Gastrocnemius medialis (tissue), 4 donors: ENCODE data around the gene CLDN7. TPM values are rescaled to one million over a fixed set of nuclear protein-coding genes. Genes with fewer than 3 reads are reported as not detected.

ENCODE experiments used
- ATAC-seq, 2 donors: fragments of 150-250 bp; one replicate each; pipeline ENCODE4 v1.9.1; 2016
- DNase-seq, 2 donors: peaks; one replicate each; pipeline ENCODE4 v3.0.0-alpha.2; 2019
- H3K27ac ChIP-seq, 4 donors: fragments of 200-600 bp; sonication (generic); 1 replicate in 1 of 4; 2 replicates in 3 of 4; pipeline ENCODE4 v1.5.1; 2016 to 2018; ENCODE audit warnings: mild to moderate bottlenecking in 2 of 4, moderate library complexity in 1 of 4
- H3K27me3 ChIP-seq, 3 donors: fragments of 200-600 bp; sonication (generic) in 2 of 3; 1 replicate in 1 of 3; 2 replicates in 2 of 3; pipeline versions ENCODE4 v1.5.1 to v1.6.0; 2016 to 2019; ENCODE audit warnings: mild to moderate bottlenecking in 1 of 3, moderate library complexity in 1 of 3
- H3K36me3 ChIP-seq, 2 donors: fragments of 200-600 bp; sonication (generic) in 1 of 2; one replicate each; pipeline ENCODE4 v1.5.1; 2017 to 2018
- H3K4me1 ChIP-seq, 2 donors: fragments of 200-600 bp; sonication (generic) in 1 of 2; one replicate each; pipeline ENCODE4 v1.5.1; 2016 to 2017; ENCODE audit warnings: mild to moderate bottlenecking in 2 of 2
- H3K4me3 ChIP-seq, 4 donors: fragments of 200-600 bp; sonication (generic) in 3 of 4; 1 replicate in 1 of 4; 2 replicates in 3 of 4; pipeline ENCODE4 v1.5.1; 2016 to 2019; ENCODE audit warnings: mild to moderate bottlenecking in 2 of 4
- H3K9me3 ChIP-seq, 3 donors: fragments of 200-600 bp; sonication (generic) in 2 of 3; 1 replicate in 1 of 3; 2 replicates in 2 of 3; pipeline ENCODE4 v1.5.1; 2016 to 2019
- POLR2A ChIP-seq, 2 donors: fragments of 450-650 bp; IDR thresholded peaks; one replicate each; pipeline ENCODE4 v1.6.1; 2017; ENCODE audit warnings: antibody characterized with exemption in 2 of 2, mild to moderate bottlenecking in 2 of 2, moderate library complexity in 2 of 2
- in situ Hi-C, 4 donors: fragments of 200-750 bp; cut with MboI; loops; one replicate each; pipeline versions ENCODE4 v1.15.0 to v1.8.0; 2017; ENCODE audit warnings: low sequenced_read_pairs in 4 of 4
- intact Hi-C: fragments of 100-400 bp; cut with DNase I; formaldehyde crosslinking; loops from one replicate; pipeline ENCODE4 v1.15.1; 2023; ENCODE audit warnings: low total_unique reads
- total RNA-seq, 4 donors: library from RNA; depleted of rRNA; stranded (reverse); fragments of >200 nt; gene quantifications; one replicate each; pipeline versions ENCODE4 v1.1.0 to v1.2.3, GENCODE V29; 2016
- TF ChIP-seq, protein P1 (sequence below), 5 experiments: fragments of 450-650 bp in 3 of 5; fragments of 200-600 bp in 2 of 5; sonication (generic) in 2 of 5; IDR thresholded peaks in 4 of 5; conservative IDR thresholded peaks in 1 of 5; 1 replicate in 4 of 5; 2 replicates in 1 of 5; pipeline ENCODE4 v1.5.1; 2016 to 2019; ENCODE audit warnings: antibody characterized with exemption in 5 of 5, mild to moderate bottlenecking in 3 of 5, moderate library complexity in 3 of 5

Gene CLDN7
- total RNA-seq, 4 donors from 2014 or later, result 0.46 to 5.1 TPM; not detected in 2

GRCh38 chr17:7222972-7223292, 39.3 kb downstream of the CLDN7 start:
- Histone ChIP-seq H3K9me3 (no peaks in the 10 kb centered on the region), H3K27me3 (no peaks in the 10 kb centered on the region), H3K36me3 (peaks cover 0 to 70% of the 10 kb centered on the region in 2 donors), H3K27ac (peak overlapping the region in 1 of 4 donors; percentile 99), H3K4me3 (no peak overlapping the region), H3K4me1 (peaks cover 37 to 50% of the 10 kb centered on the region in 2 donors)
- in situ Hi-C loops (no loop called here), intact Hi-C loops (no loop called here)
- ATAC-seq (no peak), DNase-seq (no peak)
- TF ChIP-seq, protein P1, sequence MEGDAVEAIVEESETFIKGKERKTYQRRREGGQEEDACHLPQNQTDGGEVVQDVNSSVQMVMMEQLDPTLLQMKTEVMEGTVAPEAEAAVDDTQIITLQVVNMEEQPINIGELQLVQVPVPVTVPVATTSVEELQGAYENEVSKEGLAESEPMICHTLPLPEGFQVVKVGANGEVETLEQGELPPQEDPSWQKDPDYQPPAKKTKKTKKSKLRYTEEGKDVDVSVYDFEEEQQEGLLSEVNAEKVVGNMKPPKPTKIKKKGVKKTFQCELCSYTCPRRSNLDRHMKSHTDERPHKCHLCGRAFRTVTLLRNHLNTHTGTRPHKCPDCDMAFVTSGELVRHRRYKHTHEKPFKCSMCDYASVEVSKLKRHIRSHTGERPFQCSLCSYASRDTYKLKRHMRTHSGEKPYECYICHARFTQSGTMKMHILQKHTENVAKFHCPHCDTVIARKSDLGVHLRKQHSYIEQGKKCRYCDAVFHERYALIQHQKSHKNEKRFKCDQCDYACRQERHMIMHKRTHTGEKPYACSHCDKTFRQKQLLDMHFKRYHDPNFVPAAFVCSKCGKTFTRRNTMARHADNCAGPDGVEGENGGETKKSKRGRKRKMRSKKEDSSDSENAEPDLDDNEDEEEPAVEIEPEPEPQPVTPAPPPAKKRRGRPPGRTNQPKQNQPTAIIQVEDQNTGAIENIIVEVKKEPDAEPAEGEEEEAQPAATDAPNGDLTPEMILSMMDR (IDR thresholded peaks at IDR 0.05 in 4 of 5, conservative IDR thresholded peaks at IDR 0.05 in 1 of 5), result no peak
- TF ChIP-seq POLR2A (IDR thresholded peaks at IDR 0.05), result no peak

DNA sequence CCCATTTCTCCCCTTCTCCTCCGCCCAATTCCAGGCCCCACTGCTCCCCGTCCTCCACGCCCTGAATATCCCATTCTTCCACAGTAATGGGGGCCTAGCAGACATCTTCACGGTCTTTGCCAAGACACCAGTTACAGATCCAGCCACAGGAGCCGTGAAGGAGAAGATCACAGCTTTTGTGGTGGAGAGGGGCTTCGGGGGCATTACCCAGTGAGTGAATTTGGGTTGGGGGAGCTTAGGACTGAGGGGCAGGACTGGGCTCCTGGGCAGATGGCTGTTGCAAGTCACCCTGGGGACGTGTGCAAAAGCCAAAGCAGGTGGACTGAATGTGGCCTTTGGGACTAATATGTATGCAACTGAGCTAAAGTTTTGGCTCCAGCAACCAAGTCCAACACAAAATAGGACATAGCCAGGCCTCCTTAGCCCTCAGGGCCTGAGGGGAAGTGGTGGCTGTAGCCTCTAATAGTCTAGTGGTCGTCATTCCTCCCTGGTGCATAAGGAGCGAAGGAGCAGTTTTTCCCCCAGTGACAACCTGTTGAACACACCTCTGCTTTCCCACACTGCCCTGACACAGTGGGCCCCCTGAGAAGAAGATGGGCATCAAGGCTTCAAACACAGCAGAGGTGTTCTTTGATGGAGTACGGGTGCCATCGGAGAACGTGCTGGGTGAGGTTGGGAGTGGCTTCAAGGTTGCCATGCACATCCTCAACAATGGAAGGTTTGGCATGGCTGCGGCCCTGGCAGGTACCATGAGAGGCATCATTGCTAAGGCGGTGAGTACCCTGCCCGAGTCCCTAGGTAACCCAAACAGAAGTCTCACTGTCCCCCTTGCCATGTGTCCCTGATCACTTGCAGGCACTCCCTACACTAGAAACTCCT, 39.9 kb downstream of the CLDN7 start:
- no peak overlapping the region for H3K4me3 ChIP-seq
- intact Hi-C loops (no loop called here), in situ Hi-C loops (no loop called here)
- peak overlapping the region in 3 of 4 donors; percentile 94 to 99 (median 98) for H3K27ac ChIP-seq
- peaks cover 0 to 67% of the 10 kb centered on the region in 2 donors for H3K36me3 ChIP-seq
- H3K9me3 ChIP-seq, result no peaks in the 10 kb centered on the region
- no peaks in the 10 kb centered on the region for H3K27me3 ChIP-seq
- no peak for TF ChIP-seq POLR2A (IDR thresholded peaks at IDR 0.05)
- TF ChIP-seq, protein P1 (IDR thresholded peaks at IDR 0.05 in 4 of 5, conservative IDR thresholded peaks at IDR 0.05 in 1 of 5), result no peak
- H3K4me1 ChIP-seq, result peaks cover 41 to 55% of the 10 kb centered on the region in 2 donors
- DNase-seq (no peak), ATAC-seq (no peak)

DNA sequence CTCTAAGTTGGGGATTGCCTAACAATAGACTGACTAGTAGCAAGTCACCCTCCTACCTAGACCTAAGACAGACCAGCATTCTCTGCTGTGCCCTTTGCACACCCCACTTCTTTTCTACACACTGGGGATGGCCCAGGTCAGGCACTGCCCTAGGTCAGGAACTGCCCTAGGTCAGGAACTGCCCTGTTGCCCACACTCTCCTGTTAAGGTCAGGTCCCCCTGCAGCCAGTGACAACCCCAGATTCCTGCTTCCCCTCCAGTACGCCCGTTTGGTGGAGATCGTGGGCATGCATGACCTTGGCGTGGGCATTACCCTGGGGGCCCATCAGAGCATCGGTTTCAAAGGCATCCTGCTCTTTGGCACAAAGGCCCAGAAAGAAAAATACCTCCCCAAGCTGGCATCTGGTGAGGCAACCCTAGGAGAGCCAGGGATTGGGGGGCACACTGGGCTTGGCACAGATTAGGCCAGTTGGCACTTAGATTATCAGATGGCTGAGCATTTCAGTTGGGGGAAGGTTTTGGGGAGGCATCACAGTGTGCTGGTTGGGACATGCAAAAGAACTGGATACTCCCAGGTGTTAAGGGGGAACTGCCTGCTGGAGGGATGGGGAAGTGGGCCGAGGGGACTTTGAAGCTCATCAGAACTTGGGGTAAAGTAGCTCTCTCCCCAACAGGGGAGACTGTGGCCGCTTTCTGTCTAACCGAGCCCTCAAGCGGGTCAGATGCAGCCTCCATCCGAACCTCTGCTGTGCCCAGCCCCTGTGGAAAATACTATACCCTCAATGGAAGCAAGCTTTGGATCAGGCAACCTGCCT, 40.8 kb downstream of the CLDN7 start:
- in situ Hi-C loops (no loop called here), intact Hi-C loops (loop anchor here (2.0 kb wide), 1 partner anchor 13 kb away; the partner anchor contains the start of gene DVL2)
- no peaks in the 10 kb centered on the region for H3K9me3 ChIP-seq
- ATAC-seq (no peak), DNase-seq (no peak)
- H3K27me3 ChIP-seq, result no peaks in the 10 kb centered on the region
- TF ChIP-seq, protein P1 (IDR thresholded peaks at IDR 0.05 in 4 of 5, conservative IDR thresholded peaks at IDR 0.05 in 1 of 5), result no peak
- TF ChIP-seq POLR2A (IDR thresholded peaks at IDR 0.05), result no peak
- H3K36me3 ChIP-seq, result peaks cover 0 to 58% of the 10 kb centered on the region in 2 donors
- H3K27ac ChIP-seq, result peak overlapping the region; percentile 91 to 99 (median 96)
- peak overlapping the region in 3 of 4 donors; percentile 75 to 90 (median 89) for H3K4me3 ChIP-seq
- H3K4me1 ChIP-seq, result peaks cover 47 to 62% of the 10 kb centered on the region in 2 donors

DNA sequence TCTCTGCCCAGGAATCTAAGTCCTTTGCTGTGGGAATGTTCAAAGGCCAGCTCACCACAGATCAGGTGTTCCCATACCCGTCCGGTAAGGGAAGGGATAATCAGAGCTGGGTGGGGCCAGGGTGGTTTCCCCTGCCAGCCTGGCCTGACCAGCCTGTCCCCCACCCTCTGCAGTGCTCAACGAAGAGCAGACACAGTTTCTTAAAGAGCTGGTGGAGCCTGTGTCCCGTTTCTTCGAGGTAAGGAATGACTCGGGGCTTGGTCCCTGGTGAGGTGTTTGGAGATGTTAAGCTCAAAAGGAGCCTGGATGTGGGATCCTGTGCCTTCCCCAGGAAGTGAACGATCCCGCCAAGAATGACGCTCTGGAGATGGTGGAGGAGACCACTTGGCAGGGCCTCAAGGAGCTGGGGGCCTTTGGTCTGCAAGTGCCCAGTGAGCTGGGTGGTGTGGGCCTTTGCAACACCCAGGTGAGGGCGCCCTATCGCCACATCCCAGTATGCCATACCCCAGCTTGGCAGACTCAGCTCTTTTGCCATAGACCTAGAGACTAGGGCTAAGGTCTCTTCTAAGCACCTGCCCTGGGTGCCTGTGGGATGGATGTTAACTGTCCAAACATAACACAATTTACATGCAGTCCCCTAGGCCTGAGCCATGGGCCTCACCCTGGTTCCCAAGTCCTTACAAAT, 41.5 kb downstream of the CLDN7 start:
- Histone ChIP-seq H3K36me3 (peaks cover 0 to 51% of the 10 kb centered on the region in 2 donors), H3K4me1 (peaks cover 52 to 64% of the 10 kb centered on the region in 2 donors), H3K27ac (peak overlapping the region; percentile 91 to 99 (median 96)), H3K9me3 (no peaks in the 10 kb centered on the region), H3K4me3 (peak overlapping the region; percentile 75 to 90 (median 84)), H3K27me3 (no peaks in the 10 kb centered on the region)
- intact Hi-C loops (loop anchor here (2.0 kb wide), 1 partner anchor 14 kb away; the partner anchor contains the start of gene DVL2), in situ Hi-C loops (no loop called here)
- ATAC-seq, result peak; percentile 31 to 50
- TF ChIP-seq POLR2A (IDR thresholded peaks at IDR 0.05), result no peak
- TF ChIP-seq, protein P1 (IDR thresholded peaks at IDR 0.05 in 4 of 5, conservative IDR thresholded peaks at IDR 0.05 in 1 of 5), result peak; percentile 18 to 51 (median 40)
- peak; percentile 43 to 77 for DNase-seq
